Esophagus squamous epithelium (tissue), 5 donors: ENCODE results near the gene APBB1IP. TPM values are rescaled to one million over a fixed set of nuclear protein-coding genes. Genes with fewer than 3 reads are reported as not detected.
"Not testable (repeated sequence)": the region's sequence is repeated elsewhere in the genome, so short reads cannot be mapped to it uniquely, and the experiment has no call there.

Experiments
- DNase-seq: peaks from one replicate; lab custom pipeline; 2025; lab: John Stamatoyannopoulos, UW
- H3K27ac ChIP-seq, 4 donors: fragments of 200-600 bp; sonication (generic); one replicate each; pipeline ENCODE4 v1.5.1; 2016 to 2019; ENCODE audit warnings: mild to moderate bottlenecking in 1 of 4
- H3K27me3 ChIP-seq, 4 donors: fragments of 200-600 bp; sonication (generic); 1 replicate in 3 of 4; 2 replicates in 1 of 4; pipeline versions ENCODE4 v1.5.1 to v1.6.0; 2017 to 2021; ENCODE audit warnings: antibody characterized with exemption in 1 of 4
- H3K36me3 ChIP-seq, 3 donors: fragments of 200-600 bp; sonication (generic); one replicate each; pipeline ENCODE4 v1.5.1; 2016 to 2019
- H3K4me1 ChIP-seq, 3 donors: fragments of 200-600 bp; sonication (generic); one replicate each; pipeline ENCODE4 v1.5.1; 2017 to 2019
- H3K4me3 ChIP-seq, 4 donors: fragments of 200-600 bp; sonication (generic); 1 replicate in 3 of 4; 2 replicates in 1 of 4; pipeline ENCODE4 v1.5.1; 2016 to 2019; ENCODE audit warnings: mild to moderate bottlenecking in 2 of 4, moderate library complexity in 1 of 4
- H3K9me3 ChIP-seq, 3 donors: fragments of 200-600 bp; sonication (generic); one replicate each; pipeline ENCODE4 v1.5.1; 2016 to 2019
- POLR2A ChIP-seq, 4 donors: fragments of 450-650 bp; IDR thresholded peaks; one replicate each; pipeline ENCODE4 v1.6.1; 2017; ENCODE audit warnings: antibody characterized with exemption in 4 of 4, mild to moderate bottlenecking in 4 of 4, moderate library complexity in 3 of 4
- WGBS, 2 donors: methylation state at CpG; one replicate each; pipeline ENCODE4 v1.1.5; 2018; 5-methylcytosine and 5-hydroxymethylcytosine counted together
- intact Hi-C: fragments of 100-400 bp; cut with DNase I; formaldehyde crosslinking; loops from one replicate; pipeline ENCODE4 v1.15.0; 2022
- total RNA-seq, 4 donors: library from RNA; depleted of rRNA; stranded (reverse); fragments of >200 nt; gene quantifications; one replicate each; pipeline ENCODE4 v1.1.0, GENCODE V29; 2016
- TF ChIP-seq, protein P1 (sequence below), 6 experiments: fragments of 450-650 bp in 4 of 6; fragments of 200-600 bp in 2 of 6; sonication (generic) in 2 of 6; IDR thresholded peaks; one replicate each; pipeline ENCODE4 v1.5.1; 2016 to 2019; ENCODE audit warnings: antibody characterized with exemption in 6 of 6, mild to moderate bottlenecking in 4 of 6, moderate library complexity in 4 of 6
- donor health status: DM: yes; HTN: yes; CAD: no.

APBB1IP gene, protein sequence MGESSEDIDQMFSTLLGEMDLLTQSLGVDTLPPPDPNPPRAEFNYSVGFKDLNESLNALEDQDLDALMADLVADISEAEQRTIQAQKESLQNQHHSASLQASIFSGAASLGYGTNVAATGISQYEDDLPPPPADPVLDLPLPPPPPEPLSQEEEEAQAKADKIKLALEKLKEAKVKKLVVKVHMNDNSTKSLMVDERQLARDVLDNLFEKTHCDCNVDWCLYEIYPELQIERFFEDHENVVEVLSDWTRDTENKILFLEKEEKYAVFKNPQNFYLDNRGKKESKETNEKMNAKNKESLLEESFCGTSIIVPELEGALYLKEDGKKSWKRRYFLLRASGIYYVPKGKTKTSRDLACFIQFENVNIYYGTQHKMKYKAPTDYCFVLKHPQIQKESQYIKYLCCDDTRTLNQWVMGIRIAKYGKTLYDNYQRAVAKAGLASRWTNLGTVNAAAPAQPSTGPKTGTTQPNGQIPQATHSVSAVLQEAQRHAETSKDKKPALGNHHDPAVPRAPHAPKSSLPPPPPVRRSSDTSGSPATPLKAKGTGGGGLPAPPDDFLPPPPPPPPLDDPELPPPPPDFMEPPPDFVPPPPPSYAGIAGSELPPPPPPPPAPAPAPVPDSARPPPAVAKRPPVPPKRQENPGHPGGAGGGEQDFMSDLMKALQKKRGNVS
- 1 to 10 TPM in 3 of 4 donors, under 1 TPM in 1; 0.45 to 5.5 (median 1.7) TPM for total RNA-seq

- H3K9me3 ChIP-seq: no peaks in the 10 kb centered on the region
- H3K27me3 ChIP-seq: peaks cover 0 to 27% (median 0%) of the 10 kb centered on the region in 4 donors
- peak within 1 kb of the TSS; percentile 30 to 65 (median 47) for H3K4me3 ChIP-seq
- peak; percentile 39 for DNase-seq
- peak in 2 of 4 donors; percentile 30 to 55 for TF ChIP-seq POLR2A (IDR thresholded peaks at IDR 0.05)
- TF ChIP-seq, protein P1, sequence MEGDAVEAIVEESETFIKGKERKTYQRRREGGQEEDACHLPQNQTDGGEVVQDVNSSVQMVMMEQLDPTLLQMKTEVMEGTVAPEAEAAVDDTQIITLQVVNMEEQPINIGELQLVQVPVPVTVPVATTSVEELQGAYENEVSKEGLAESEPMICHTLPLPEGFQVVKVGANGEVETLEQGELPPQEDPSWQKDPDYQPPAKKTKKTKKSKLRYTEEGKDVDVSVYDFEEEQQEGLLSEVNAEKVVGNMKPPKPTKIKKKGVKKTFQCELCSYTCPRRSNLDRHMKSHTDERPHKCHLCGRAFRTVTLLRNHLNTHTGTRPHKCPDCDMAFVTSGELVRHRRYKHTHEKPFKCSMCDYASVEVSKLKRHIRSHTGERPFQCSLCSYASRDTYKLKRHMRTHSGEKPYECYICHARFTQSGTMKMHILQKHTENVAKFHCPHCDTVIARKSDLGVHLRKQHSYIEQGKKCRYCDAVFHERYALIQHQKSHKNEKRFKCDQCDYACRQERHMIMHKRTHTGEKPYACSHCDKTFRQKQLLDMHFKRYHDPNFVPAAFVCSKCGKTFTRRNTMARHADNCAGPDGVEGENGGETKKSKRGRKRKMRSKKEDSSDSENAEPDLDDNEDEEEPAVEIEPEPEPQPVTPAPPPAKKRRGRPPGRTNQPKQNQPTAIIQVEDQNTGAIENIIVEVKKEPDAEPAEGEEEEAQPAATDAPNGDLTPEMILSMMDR (IDR thresholded peaks at IDR 0.05): no peak
- peaks cover 0 to 14% (median 0%) of the 10 kb centered on the region in 3 donors for H3K4me1 ChIP-seq
- H3K27ac ChIP-seq: peak within 1 kb of the TSS; percentile 70 to 87 (median 82)
- H3K36me3 ChIP-seq: no peaks in the 10 kb centered on the region
- intact Hi-C loops: no loop called here
- WGBS, 2 donors: 15 to 18% methylated on average over 27 to 30 of the region's 36 CpGs
These were observed at the start of gene APBB1IP for GRCh38 chr10:26437637-26438461. APBB1IP (plus strand) TSS chr10:26438341; CDS start chr10:26492327, 53,986 bp downstream.

GRCh38 chr10:26389533-26389932, 48.6 kb upstream of the APBB1IP start:
- Histone ChIP-seq H3K9me3 (peaks cover 0 to 8% (median 0%) of the 10 kb centered on the region in 3 donors), H3K4me1 (no peaks in the 10 kb centered on the region), H3K36me3 (no peaks in the 10 kb centered on the region), H3K27me3 (peaks cover 0 to 15% (median 0%) of the 10 kb centered on the region in 4 donors), H3K27ac (no peak overlapping the region), H3K4me3 (no peak overlapping the region)
- TF ChIP-seq POLR2A (IDR thresholded peaks at IDR 0.05): no peak
- TF ChIP-seq, protein P1 (IDR thresholded peaks at IDR 0.05): no peak
- DNase-seq: no peak
- intact Hi-C loops: no loop called here
- WGBS, 2 donors: 87 to 91% methylated on average over 3 of the region's 3 CpGs

- no peak for DNase-seq
- peak overlapping the region in 1 of 4 donors; percentile 37 for H3K4me3 ChIP-seq
- H3K36me3 ChIP-seq: no peaks in the 10 kb centered on the region
- peaks cover 0 to 15% (median 0%) of the 10 kb centered on the region in 4 donors for H3K27me3 ChIP-seq
- H3K27ac ChIP-seq: no peak overlapping the region
- no peaks in the 10 kb centered on the region for H3K4me1 ChIP-seq
- TF ChIP-seq, protein P1 (IDR thresholded peaks at IDR 0.05): no peak
- no peak for TF ChIP-seq POLR2A (IDR thresholded peaks at IDR 0.05)
- H3K9me3 ChIP-seq: peaks cover 0 to 8% (median 0%) of the 10 kb centered on the region in 3 donors
- intact Hi-C loops: no loop called here
- WGBS, 2 donors: 27 to 30% methylated on average over 4 to 33 of the region's 69 CpGs
These were observed 46.1 kb upstream of the APBB1IP start for GRCh38 chr10:26391701-26392695.

- H3K27ac ChIP-seq, H3K4me1 ChIP-seq, H3K27me3 ChIP-seq, H3K4me3 ChIP-seq, intact Hi-C loops, H3K36me3 ChIP-seq, DNase-seq, H3K9me3 ChIP-seq: not testable (repeated sequence)
- WGBS, 2 donors: 89 to 92% methylated on average over 2 of the region's 2 CpGs
These were observed 39.8 kb upstream of the APBB1IP start for GRCh38 chr10:26398353-26398752.
